Ovary (tissue), 3 donors: ENCODE results near the gene COMMD10.

Experiments used
- CTCF ChIP-seq, 3 donors: fragments of 450-650 bp in 2 of 3; fragments of 200-600 bp in 1 of 3; IDR thresholded peaks; one replicate each; pipeline versions ENCODE4 v1.5.1 to v1.8.0; 2016 to 2022; ENCODE audit warnings: antibody characterized with exemption in 3 of 3, mild to moderate bottlenecking in 1 of 3
- POLR2A ChIP-seq: fragments of 450-650 bp; IDR thresholded peaks from one replicate; pipeline ENCODE4 v1.6.1; 2017; ENCODE audit warnings: antibody characterized with exemption, mild to moderate bottlenecking, moderate library complexity
- donor health status: DM: no; HTN: no; CAD: no.

- no peak for TF ChIP-seq CTCF (IDR thresholded peaks at IDR 0.05)
- no peak for TF ChIP-seq POLR2A
Observed at GRCh38 chr5:116329503-116329902, 244.7 kb downstream of the COMMD10 start.
